Gastroesophageal sphincter (tissue), 3 donors: Measurements from ENCODE around the gene PLCH1.

Experiments
- CTCF ChIP-seq, 4 experiments: fragments of 200-600 bp in 2 of 4; fragments of 450-650 bp in 2 of 4; sonication (generic) in 1 of 4; IDR thresholded peaks; one replicate each; pipeline ENCODE4 v1.5.1; 2017 to 2019; ENCODE audit warnings: antibody characterized with exemption in 4 of 4, mild to moderate bottlenecking in 2 of 4, moderate library complexity in 2 of 4
- EP300 ChIP-seq: sonication (generic); formaldehyde crosslinking; IDR thresholded peaks from one replicate; pipeline ENCODE4 v1.6.1; 2017; ENCODE audit warnings: antibody characterized with exemption, mild to moderate bottlenecking
- POLR2A ChIP-seq, 2 donors: fragments of 450-650 bp; IDR thresholded peaks; one replicate each; pipeline ENCODE4 v1.6.1; 2017; ENCODE audit warnings: antibody characterized with exemption in 2 of 2, mild to moderate bottlenecking in 2 of 2, moderate library complexity in 1 of 2
- POLR2AphosphoS5 ChIP-seq: sonication (generic); formaldehyde crosslinking; IDR thresholded peaks from one replicate; pipeline ENCODE4 v1.6.1; 2017; ENCODE audit warnings: antibody characterized with exemption

GRCh38 chr3:155370764-155371503 is 373.9 kb downstream of the PLCH1 start:
- TF ChIP-seq CTCF (IDR thresholded peaks at IDR 0.05) (no peak), EP300 (no peak), POLR2AphosphoS5 (no peak), POLR2A (IDR thresholded peaks at IDR 0.05) (no peak)
